HG03378 (cell line): ENCODE results near the gene PRKCE.

ENCODE experiments used
- ATAC-seq: cut with Tn5 transposase; IDR thresholded peaks from one replicate; pipeline ENCODE4 v1.9.1; 2021; ENCODE audit warnings: mild to moderate bottlenecking, moderate library complexity; ENCODE audit not compliant: unreplicated experiment

Gene PRKCE

DNA sequence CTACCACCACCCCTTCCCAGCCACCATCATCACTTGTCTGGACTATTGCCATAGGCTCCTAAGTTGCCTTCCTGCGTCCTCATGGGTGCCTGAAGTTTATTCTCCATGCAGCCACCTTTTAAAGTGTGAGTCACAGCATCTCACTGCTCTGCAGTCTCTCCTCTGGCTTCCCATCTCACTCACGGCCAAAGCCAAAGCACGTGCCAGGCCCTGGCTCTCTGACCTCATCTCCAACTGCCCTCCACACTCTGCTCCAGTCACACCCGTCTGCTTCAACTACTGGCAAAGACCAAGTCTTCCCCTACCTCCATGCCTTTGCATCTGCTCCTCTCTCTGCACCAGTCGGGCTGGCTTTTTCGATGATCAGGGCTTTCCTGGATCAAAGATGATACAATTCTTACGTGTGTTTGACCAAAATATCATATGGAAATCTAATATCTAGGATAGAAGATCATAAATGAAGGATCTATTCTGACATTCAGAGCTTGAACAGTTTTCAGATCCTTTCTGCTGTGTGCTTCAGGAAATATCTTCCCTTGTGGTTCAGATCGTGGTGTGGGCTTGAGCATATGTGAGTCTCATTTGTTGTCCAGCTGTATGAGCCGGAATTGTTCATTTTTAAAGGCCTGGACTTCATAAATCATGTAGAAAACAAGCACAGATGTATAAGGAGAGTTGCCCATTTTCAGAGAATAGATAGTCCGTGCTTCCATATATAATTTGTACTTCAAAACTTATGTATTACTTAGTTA, 175.6 kb downstream of the PRKCE start:
- no peak for ATAC-seq

DNA sequence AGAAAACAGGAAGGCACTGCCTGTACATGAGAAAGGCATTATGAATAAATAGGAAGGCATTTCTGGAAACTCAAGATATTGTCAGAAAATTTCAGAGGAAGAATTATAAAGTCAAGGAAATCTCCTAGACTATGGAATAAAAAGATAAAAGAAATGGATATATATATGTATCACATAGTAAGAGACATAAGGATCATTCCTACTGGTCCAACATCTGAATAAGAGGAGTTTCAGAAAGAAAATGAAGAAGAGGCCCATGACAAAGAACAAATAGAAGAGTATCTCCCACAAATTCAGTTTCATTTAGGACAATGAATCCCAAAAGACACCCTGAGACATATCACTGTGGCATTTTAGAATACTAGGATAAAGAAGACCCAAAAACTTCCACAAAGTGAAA, 178.8 kb downstream of the PRKCE start:
- no peak for ATAC-seq

DNA sequence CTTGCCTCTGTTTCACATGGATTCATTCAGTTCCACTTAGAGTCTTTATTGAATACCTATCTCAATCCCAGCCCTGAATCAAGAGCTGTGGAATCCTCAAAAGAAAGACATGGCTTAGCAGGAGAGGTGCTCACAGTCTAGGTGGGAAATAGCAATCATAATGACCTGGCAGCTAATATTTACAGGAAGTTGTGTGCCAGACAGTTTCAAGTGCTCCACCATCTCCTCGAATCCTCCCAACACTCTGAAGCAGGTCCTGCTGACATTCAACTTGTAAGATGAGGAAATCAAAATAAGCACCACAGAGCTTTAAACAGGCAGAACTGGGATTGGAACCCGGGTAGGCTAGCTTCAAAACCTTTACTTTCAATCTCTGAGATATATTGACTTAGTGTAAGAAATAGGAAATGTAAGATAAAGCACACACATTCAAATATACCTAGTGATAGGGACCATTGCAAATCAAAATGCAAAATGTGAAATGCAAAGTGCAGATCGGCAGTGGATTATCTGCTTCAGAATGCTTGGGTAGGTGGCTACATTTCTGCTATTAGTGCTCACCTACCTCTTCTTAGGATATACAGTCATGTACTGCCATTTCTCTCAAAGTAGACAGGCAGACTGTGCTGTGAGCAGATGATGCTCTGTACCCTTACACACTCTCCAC, 182.0 kb downstream of the PRKCE start:
- ATAC-seq: peak; percentile 24

DNA sequence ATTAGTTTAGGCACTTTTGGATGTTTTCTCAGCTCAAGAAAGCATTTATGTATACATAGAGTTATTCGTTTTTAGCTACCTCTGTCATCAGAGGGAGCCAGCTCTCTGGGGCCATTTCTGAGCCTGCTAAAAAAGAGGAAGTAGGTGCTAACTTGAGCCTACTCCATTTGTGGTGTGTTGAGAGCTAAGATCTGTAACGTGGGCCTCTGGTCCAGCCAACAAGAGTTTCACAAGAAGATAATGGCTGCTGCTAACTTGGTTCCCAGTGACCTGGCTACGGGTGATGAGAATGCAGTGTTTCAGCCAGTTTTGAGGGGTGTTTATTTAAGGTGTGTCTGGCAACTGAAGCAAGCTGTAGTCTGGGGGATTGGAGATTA, 182.5 kb downstream of the PRKCE start:
- ATAC-seq: peak; percentile 85

DNA sequence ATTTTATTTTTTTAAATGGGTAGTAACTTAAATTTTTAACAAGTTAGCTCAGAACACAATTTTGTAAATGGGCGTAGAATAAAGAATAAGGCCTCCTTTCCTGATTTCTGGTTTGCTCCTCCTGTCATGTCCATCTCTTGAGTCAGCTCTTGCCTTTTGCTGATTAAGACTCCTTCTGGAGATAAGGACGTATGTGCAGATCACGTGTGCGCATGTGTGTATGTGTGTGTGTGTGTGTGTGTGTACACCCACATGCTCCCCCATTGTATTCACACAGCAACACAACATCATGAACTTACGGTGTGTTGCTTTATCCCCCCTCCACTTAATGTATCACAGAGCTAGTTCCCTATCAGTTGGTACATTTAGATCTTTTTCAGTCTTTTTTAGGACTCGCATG, 182.9 kb downstream of the PRKCE start:
- ATAC-seq: no peak

DNA sequence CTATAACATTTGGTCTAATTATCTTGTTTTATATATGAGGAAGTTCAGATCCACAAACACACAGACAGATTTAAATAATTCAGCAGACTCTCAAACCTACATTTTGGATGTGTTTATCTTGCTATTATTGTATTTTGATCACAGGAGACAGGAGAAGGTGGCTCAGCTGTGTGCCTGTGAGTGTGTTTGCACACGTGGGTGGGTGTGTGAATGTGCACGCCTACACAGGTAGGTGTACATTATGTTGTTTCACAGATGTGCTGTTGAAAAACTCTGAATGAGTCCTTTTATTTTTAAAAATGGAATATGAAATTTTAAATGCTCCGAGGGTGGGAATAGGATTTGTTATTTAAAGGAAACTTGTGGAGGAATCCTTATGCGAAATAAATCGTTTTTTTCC, 183.4 kb downstream of the PRKCE start:
- no peak for ATAC-seq

DNA sequence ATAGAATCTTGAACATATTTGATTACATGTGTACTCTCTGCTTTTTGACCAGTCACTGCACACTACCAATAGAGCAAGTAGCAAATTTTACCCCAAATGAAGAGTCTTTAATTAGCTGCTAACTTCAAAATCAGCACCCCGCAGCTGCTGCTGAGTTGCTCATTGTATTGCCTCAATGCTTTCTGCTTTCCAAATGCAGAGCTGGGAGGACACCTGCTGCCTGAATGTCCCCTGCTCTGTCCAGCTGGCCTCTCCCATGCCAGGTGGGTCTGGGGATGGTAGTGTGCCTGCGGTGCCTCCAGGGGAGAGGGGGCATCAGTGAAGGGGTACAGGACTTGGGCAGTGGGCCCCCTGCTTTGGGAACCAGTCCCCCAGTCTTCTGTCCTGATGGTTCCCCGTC, 184.8 kb downstream of the PRKCE start:
- ATAC-seq: no peak

DNA sequence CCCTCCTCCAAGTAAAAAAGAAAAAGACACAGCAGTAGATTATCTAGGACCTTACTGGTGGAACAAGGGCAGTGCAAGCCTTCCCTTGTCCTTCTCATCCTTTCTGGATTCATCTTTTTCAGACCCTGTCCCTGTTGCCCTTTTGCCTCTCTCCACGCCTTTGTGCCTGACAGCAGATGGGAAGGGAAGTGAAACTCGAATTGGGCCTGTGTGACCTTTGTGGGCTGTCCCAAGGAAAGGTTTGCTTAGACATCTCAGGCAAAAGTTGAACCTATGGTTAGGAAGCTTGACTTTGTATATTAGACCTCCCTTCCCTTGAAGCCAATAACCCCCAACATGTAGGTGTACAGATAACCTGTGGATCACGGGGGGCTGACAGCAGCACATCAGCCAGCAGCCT, 185.3 kb downstream of the PRKCE start:
- ATAC-seq: no peak

DNA sequence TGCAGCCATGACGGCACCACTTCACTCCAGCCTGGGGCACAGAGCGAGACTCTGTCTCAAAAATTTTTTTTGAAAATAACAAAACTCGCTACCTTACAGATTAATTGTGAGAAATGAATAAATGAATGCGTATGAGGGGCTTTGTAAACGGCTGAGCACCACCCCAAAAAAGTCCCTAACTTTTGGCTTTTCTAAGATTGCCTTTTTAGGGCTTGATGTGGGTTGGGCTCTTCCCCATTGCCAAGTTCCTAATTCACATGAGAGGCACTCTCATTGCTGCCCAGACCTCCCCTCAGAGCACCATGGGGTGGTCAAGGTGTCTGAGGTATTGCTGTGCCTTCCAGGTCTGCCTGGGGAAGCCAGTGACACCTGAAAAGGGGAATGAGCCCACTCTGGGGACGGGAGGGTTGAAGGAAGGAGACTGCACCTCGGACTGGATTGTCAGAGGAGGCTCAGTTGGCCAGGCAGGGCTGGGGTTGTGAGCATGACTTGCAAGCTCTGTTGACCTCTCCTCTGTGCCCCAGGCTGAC, 186.4 kb downstream of the PRKCE start:
- ATAC-seq: no peak

DNA sequence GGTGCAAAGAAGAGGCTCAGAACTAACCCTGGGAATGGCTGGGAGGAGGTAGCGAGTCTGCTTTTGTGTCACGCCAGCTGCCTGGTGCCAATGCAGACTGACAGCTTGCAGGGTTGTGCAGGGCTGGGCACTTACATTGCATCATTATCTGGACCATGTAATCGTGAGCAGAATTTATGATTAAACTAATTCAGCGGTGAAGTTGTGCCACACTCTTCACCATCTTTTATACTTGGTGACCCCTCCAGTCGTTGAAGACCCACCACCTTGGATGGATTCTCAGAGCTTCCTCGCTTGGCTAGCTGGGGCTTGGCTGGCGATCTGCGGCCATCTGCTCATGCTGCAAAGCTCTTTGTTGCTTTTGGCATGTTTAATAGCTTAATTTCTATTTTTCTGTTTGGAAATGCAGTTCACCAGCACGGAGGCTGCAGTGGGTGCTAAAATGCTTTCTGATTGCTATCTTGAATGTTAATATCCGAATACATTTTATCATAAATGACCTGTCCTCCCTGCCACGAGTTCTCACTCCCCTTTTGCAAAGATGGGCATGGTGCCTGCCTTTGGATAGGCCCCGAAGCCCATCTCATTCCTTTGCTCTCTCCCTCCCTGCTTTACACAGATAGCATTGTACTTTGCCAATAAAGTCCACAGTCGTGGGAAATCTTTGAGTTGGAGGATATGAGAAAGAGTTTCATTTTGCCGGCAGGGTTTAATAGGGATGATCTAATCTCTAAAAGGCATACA, 188.2 kb downstream of the PRKCE start:
- no peak for ATAC-seq

DNA sequence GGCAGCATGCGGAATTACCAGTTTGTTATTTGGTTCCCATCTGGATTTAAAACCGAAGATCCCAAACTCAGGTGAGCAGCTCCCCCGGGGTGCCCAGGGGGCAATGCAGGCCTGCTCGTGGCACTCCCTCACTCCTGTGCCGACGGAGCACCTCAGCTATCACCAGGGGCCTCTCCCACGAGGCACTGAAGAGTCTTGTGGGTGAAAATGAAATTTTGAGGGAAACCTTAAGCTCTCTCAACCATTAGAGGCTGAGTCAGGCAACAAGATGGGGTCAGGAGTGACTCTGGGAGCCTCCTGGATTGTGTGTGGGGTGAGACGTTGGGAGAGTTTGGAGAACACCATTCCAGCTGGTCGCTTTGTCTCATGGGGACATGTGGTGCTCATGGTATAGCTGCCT, 189.0 kb downstream of the PRKCE start:
- ATAC-seq: no peak

DNA sequence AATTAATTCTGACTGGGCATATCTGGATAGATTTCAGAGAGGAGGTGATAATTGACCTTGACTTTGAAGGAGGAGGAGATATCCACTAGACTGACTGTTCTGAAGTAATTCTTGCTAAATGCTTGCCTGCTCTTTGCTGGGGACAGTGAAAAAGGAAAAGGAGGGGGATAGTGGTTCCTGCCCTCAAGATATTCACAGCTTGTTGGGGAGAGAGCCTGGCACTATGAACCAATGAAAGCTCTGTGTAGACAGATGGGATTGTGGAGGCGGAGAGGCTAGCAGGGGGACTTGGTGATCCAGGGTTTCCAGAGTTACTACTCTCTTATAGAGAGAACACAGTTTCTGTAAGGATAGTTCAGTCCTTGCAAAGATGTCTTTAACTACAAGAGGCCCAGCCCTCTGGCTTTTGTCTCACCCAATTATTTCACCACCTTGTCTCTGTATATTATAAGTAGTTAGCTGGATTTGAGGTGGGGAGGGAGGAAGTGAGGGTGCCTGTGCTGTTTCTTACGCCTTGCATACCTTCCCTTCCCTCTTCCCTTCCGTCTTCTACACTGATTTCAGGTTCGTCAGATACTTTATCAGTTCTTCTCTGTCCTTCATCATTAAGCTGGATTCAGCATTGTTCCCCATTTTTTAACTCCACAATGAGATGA, 190.4 kb downstream of the PRKCE start:
- ATAC-seq: no peak

DNA sequence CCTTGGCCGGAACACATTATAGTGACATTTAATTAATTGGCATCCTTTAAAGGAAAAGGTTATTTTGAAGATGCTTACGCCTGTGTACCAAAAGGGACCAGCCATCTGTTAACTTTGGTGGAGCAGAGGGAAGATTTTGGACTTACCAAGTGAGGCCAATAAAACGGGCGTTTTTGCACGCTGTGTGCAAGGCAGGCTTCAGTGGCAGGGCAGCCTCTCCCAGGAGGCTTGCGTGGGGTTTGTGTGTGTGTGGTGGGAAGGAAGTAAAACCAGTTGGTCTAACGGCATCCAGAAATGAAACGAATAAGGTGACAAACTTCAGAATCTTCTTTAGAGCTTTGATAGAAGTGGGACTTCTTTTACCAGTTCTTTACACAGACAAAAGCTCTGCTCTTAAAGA, 191.7 kb downstream of the PRKCE start:
- peak; percentile 53 for ATAC-seq

DNA sequence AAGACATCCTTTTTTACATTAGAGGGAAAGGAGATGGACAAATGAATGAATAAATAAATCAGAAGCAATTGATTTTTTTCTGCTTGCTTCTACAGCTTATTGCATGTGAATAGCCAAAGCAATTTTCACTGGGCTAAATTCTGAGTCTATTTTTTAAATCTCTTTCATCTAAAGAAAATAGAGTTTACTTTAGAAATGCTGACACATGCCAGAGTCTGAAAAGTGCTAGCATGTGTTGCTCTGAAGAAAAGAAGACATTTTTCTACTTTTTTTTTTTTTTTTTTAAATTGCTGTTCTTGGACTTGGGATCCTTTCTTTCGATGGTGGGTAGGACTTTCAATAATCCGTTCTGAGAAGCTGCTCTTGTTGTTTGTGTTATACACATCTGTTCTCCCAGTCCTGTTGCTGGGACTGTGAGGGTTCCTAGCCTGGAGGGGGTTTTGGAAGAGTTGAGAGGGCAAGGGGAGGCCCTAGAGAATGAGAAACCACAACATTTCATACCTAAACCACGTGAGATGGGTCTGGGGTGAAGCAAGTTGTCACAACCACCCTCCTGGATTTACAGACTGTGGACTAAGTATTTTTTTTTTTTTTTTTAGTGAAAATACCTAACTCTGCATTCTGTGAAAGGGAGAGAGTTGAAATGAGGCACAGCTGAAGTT, 193.5 kb downstream of the PRKCE start:
- ATAC-seq: no peak

DNA sequence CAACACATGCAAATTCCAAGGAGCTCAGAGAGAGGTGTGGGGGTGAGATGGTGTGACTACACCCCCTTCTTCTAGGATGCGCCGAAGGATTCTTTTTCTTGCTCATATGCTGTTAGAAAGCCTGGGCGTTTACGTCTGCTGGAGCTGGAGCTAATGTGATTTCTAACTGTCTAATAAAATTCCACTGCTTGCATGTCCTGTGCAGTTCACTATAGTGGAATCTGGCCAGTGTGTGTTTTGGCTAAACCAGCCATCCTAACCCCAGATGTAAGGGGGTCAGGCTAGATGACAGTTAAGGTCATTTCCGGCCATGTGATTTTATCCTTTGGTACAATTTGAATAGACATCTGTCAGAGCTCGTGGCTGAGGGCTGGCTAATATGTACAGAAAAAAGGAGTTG, 194.1 kb downstream of the PRKCE start:
- no peak for ATAC-seq

DNA sequence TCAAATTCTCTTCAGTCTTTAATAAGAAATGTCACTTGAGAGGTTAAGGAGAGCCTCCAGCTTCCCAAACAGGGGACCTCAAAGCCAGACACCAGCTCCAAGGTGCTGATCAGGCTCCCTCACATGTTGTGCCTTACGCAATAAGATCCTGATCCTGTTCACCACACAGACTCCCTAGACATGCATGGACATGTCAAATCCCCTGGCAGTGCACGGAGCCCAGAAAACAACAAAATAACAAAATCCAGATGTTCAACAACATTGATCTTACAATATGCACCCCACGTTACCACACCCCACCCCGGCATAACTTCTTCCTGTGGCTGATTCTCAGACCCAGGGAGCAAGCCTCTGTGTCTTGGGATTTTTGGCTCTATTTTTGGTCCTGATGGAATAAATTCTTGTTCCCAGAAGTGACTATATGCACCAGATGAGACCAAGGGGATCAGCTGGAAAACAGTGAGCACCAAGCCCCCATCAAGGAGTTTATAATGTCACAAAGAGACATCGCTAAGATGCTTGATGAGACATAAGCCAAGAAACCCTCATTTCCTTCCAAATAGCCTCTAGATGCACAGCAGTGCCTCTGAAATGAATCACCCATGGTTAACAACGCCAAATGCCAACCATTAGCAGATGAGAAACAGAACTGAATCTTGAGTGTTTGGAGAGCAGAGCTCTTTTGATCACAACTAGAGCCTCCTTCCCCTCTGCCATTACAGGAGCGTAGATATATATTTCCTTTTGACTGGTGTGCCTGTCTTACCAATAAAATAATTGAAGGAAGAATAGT, 198.2 kb downstream of the PRKCE start:
- ATAC-seq: no peak

DNA sequence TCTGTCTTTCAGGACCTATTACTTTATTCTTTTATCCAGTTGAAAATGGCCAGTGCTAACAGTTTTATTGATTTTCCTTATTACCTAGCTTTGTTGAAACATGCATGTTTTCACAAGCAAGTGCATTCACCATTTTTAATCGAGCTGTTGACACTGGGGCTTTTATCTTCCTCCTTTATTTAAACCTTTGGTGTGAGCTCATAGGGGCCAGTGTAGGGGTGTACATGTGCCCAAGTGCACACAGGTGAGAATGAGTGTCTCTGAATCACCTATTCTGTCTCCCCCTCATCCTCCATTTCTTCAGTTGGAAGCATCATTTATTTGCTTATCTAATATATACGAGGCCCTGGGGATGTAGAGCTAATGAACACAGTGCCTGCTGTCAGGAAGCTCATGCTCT, 199.1 kb downstream of the PRKCE start:
- ATAC-seq: no peak

DNA sequence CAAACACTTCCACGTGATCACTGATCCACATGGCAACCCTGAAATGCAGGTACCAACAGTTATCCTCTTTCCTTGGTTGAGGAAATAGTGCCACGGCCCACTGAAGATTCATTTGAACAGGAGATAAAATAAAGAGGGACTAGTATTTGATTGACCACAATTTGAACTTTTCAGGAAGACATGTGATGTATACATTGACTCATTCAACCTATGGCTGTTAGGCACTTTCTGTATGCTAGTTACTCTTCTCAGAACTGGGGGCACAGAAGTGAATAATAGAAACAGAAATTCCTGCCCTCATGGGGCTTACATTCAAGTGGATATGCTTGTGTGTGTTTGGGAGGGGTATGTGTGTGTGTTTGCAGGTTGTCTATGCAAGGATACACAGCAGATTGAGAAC, 199.6 kb downstream of the PRKCE start:
- no peak for ATAC-seq

DNA sequence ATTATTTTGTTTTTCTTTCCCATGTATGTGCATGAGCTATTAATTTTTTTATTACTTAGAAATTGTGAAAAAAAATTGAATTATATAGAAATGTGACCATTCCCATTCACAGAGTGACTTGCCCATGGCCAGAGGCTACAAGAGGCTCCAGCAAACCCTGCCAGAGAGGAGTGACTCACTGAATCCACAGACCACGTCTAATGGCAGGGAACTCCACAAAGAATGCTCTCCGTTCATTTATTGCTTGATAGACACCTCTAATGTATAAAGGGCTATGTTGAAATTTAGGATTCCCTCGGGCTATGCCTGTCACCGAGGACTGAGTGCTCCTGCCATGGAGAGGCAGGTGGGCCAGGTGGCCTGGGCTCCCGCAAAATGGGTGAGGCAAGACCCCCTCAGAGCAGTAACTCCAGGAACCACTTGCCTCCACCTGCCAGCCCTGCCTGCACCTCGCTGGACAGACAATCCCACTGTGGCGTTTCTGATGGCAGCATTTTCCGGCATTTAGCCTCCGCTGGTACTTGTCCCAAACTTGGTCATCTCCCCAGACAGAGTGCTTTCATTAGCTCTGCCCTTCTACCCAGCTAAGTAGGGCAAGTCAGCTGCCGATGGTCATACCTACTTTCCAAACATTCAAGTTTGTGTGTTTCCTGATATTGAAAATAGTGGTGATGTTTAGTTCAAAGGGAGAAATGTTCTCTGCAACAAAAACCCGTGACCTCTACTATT, 200.3 kb downstream of the PRKCE start:
- no peak for ATAC-seq
